Measurements from ENCODE around the gene NDUFA6. TPM values are rescaled to one million over a fixed set of nuclear protein-coding genes. Genes with fewer than 3 reads are reported as not detected.
"Not testable (repeated sequence)": the region's sequence is repeated elsewhere in the genome, so short reads cannot be mapped to it uniquely, and the experiment has no call there.

Gene NDUFA6
- total RNA-seq: 52.6 to 54.2 TPM (median 53.4 TPM) in 3 replicates

DNA sequence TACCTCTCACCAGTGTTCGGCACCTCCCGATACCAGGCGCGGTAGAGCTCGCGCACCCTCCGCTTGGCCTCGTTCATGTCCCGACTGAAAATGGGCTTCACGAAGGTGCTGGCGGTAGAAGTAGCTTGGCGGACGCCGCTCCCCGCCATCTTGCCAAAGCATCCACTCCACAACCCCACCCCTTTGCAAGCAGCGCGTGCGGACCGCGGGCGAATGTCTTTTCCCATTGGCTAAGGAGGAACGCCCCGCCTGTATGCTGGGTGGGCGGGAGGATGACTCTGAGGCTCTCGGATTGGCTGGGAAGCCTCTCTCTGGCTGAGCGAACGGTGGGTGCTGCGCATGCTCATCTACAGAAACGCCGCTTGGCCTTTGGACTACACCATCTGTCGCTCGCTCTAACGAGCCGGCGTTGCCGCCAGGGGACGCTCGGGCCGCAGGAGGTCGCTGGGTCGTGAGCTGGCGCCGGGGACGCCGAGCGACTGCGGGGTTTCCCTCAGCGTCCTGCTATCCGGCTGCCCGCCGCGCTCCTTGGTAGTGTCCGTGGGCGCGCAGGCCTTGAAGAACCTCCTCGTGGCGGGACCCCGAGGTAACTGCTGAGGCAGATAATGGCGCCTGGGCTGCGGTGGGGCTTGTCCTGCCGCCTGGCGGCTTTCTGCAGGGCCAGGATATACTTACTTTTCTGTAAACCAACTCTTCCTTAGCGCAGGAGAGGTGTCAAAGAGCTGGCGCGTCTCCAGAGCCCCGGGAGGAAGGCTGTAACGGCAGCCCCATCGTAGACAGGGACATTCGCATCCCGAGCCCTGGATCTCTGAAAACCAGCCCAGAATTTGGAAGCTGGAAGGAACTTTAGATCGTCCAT lies at the start of gene NDUFA6:
TSS of gene NDUFA6 (minus strand) at position 177 of the 859 bp plus-strand sequence. CDS start at position 149, 28 bp downstream.
- peak; percentile 92 to 96 for DNase-seq (ENCODE audit: low spot score in 2 of 2, unreplicated experiment in 2 of 2)
- H3K36me3 Mint-ChIP-seq: peaks cover 28% of the 10 kb centered on the region

DNA sequence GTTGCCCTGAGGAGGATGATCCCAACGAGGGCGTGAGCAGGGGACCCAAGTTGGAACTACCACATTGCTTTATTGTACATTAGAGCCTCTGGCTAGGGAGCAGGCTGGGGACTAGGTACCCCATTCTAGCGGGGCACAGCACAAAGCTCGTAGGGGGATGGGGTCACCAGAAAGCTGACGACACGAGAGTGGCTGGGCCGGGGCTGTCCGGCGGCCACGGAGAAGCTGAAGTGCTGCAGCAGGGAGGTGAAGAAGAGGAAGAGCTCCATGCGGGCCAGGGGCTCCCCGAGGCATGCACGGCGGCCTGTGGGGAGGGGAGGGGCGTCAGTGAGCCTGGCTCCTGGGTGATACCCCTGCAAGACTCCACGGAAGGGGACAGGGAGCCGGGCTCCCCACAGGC lies 49.6 kb upstream of the NDUFA6 start:
- H3K36me3 Mint-ChIP-seq: peaks cover 18% of the 10 kb centered on the region
- H3K9me3 Mint-ChIP-seq; H3K4me3 Mint-ChIP-seq; H3K27me3 Mint-ChIP-seq (ENCODE audit: low read depth); DNase-seq (ENCODE audit: low spot score in 2 of 2, unreplicated experiment in 2 of 2); H3K27ac Mint-ChIP-seq; H3K4me1 Mint-ChIP-seq: not testable (repeated sequence)

More for the DNA sequence above, at the start of gene NDUFA6:
- Mint-ChIP-seq H3K27ac (peak within 1 kb of the TSS; percentile 99), H3K9me3 (no peaks in the 10 kb centered on the region), H3K4me3 (peak within 1 kb of the TSS; percentile 98), H3K27me3 (ENCODE audit: low read depth) (no peaks in the 10 kb centered on the region), H3K4me1 (peaks cover 18% of the 10 kb centered on the region)
- TF ChIP-seq, protein P1, sequence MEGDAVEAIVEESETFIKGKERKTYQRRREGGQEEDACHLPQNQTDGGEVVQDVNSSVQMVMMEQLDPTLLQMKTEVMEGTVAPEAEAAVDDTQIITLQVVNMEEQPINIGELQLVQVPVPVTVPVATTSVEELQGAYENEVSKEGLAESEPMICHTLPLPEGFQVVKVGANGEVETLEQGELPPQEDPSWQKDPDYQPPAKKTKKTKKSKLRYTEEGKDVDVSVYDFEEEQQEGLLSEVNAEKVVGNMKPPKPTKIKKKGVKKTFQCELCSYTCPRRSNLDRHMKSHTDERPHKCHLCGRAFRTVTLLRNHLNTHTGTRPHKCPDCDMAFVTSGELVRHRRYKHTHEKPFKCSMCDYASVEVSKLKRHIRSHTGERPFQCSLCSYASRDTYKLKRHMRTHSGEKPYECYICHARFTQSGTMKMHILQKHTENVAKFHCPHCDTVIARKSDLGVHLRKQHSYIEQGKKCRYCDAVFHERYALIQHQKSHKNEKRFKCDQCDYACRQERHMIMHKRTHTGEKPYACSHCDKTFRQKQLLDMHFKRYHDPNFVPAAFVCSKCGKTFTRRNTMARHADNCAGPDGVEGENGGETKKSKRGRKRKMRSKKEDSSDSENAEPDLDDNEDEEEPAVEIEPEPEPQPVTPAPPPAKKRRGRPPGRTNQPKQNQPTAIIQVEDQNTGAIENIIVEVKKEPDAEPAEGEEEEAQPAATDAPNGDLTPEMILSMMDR (IDR thresholded peaks at IDR 0.05; ENCODE audit: unreplicated experiment): peak; percentile 64

DNA sequence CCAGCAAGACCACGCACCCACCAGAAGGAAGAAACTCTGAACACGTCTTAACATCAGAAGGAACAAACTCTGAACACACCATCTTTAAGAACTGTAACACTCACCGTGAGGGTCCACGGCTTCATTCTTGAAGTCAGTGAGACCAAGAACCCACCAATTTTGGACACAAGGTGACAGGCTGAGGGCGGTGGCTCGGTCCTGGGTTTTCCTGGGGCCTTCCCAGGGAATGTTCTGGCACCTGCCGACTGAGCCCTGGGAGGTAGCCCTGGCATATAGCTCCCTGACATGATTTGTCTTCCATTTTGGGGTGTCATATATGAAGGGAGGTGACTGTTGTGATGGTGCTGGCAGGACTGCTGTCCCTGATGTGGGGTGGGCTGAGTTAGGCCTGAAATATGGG lies 48.9 kb upstream of the NDUFA6 start:
- H3K27me3 Mint-ChIP-seq (ENCODE audit: low read depth); H3K27ac Mint-ChIP-seq; DNase-seq (ENCODE audit: low spot score in 2 of 2, unreplicated experiment in 2 of 2); H3K4me1 Mint-ChIP-seq; H3K4me3 Mint-ChIP-seq; H3K9me3 Mint-ChIP-seq: not testable (repeated sequence)
- peaks cover 15% of the 10 kb centered on the region for H3K36me3 Mint-ChIP-seq

DNA sequence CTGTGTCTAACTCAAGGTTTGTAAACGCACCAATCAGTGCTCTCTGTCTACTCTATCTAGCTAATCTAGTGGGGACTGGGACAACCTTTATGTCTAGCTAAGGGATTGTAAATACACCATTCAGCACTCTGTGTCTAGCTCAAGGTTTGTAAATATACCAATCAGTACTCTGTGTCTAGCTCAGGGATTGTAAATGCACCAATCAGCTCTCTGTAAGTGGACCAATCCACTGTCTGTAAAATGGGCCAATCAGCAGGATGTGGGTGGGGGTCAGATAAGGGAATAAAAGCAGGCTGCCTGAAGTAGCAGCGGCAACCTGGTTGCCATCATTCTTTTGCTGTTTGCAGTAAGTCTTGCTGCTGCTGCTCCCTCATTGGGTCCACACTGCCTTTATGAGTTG lies 48.4 kb upstream of the NDUFA6 start:
- H3K4me1 Mint-ChIP-seq: no peaks in the 10 kb centered on the region
- DNase-seq (ENCODE audit: low spot score in 2 of 2, unreplicated experiment in 2 of 2): no peak
- no peaks in the 10 kb centered on the region for H3K27me3 Mint-ChIP-seq (ENCODE audit: low read depth)
- H3K36me3 Mint-ChIP-seq: peaks cover 14% of the 10 kb centered on the region
- no peak overlapping the region for H3K27ac Mint-ChIP-seq
- no peaks in the 10 kb centered on the region for H3K9me3 Mint-ChIP-seq
- TF ChIP-seq, protein P1 (IDR thresholded peaks at IDR 0.05; ENCODE audit: unreplicated experiment): no peak
- H3K4me3 Mint-ChIP-seq: no peak overlapping the region

DNA sequence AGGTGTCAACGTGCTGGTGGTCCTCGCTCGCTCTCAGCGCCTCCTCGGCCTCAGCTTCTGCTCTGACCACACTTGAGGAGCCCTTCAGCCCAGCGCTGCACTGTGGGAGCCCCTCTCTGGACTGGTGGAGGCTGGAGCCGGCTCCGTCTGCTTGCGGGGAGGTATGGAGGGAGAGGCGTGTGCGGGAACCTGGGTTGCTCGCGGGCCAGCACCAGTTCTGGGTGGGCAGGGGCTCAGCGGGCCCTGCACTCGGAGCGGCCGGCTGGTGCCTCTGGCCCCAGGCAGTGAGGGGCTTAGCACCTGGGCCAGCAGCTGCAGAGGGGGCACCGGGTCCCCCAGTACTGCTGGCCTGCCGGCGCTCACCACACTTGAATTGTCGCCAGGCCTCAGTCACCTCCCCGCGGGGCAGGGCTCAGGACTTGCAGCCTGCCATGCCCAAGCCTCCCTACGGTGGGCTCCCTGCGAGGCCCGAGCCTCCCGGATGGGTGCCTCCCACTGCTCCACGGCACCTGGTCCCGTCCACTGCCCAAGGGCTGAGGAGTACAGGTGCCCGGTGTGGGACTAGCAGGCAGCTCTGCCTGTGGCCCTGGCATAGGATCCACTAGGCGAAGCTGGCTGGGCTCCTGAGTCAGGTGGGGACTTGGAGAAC lies 47.7 kb upstream of the NDUFA6 start:
- H3K9me3 Mint-ChIP-seq: peaks cover 1% of the 10 kb centered on the region
- no peak overlapping the region for H3K27ac Mint-ChIP-seq
- TF ChIP-seq, protein P1 (IDR thresholded peaks at IDR 0.05; ENCODE audit: unreplicated experiment): no peak
- no peaks in the 10 kb centered on the region for H3K27me3 Mint-ChIP-seq (ENCODE audit: low read depth)
- H3K4me3 Mint-ChIP-seq: no peak overlapping the region
- H3K36me3 Mint-ChIP-seq: peaks cover 13% of the 10 kb centered on the region
- H3K4me1 Mint-ChIP-seq: no peaks in the 10 kb centered on the region
- DNase-seq (ENCODE audit: low spot score in 2 of 2, unreplicated experiment in 2 of 2): no peak

DNA sequence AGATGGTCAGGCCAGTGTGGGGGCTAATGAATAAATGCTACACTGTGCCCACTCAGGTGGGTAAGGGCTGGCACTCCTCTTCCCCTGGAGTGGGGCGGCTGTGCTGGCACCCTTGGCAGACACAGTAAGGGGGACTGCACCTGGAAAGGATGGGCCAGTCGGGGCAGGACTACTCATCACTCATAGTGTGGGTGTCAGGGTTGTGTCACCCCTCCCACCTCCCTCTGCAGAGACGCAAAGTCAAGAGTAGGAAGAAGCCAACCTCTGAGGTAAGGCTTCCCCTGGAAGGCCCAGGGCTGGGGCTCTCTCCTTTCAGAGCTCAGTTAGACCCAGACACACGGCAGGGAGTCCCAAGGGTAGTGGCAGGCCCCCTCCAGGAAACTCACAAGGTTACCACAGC lies 45.1 kb upstream of the NDUFA6 start:
- not testable (repeated sequence) for H3K27me3 Mint-ChIP-seq (ENCODE audit: low read depth); DNase-seq (ENCODE audit: low spot score in 2 of 2, unreplicated experiment in 2 of 2); H3K4me3 Mint-ChIP-seq; H3K9me3 Mint-ChIP-seq; H3K36me3 Mint-ChIP-seq; H3K4me1 Mint-ChIP-seq; H3K27ac Mint-ChIP-seq

All from mesothelial cell of epicardium (in vitro differentiated cells).